HG02571 (cell line): ENCODE measurements around the gene ZBTB32.
A peak's percentile ranks its signal among the peaks of the same experiment; 100 is the strongest.

Experiments used
- ATAC-seq: cut with Tn5 transposase; IDR thresholded peaks from one replicate; pipeline ENCODE4 v1.9.1; 2021; ENCODE audit warnings: mild to moderate bottlenecking, moderate library complexity; ENCODE audit not compliant: unreplicated experiment

Gene ZBTB32

DNA sequence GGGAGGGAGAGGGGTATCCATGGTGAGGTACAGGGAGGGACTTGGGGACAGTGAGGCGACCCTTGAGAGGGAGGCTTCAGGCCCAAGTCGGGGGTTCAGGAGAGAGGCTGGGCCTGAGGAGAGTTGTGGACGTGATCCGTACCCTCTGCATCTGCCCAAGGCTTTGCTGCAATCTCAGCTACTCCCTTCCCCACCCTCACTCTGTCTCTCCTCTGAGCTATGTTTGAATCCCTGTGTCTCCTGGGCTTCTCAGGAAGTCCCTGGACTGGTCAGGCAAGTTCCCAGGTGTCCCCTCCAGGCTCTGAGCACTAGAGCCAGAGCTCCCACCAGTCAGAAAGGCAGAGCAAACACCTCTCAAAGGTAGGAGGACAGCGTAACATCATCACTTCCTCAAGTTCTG is 45.8 kb downstream of the ZBTB32 start:
- ATAC-seq: no peak

DNA sequence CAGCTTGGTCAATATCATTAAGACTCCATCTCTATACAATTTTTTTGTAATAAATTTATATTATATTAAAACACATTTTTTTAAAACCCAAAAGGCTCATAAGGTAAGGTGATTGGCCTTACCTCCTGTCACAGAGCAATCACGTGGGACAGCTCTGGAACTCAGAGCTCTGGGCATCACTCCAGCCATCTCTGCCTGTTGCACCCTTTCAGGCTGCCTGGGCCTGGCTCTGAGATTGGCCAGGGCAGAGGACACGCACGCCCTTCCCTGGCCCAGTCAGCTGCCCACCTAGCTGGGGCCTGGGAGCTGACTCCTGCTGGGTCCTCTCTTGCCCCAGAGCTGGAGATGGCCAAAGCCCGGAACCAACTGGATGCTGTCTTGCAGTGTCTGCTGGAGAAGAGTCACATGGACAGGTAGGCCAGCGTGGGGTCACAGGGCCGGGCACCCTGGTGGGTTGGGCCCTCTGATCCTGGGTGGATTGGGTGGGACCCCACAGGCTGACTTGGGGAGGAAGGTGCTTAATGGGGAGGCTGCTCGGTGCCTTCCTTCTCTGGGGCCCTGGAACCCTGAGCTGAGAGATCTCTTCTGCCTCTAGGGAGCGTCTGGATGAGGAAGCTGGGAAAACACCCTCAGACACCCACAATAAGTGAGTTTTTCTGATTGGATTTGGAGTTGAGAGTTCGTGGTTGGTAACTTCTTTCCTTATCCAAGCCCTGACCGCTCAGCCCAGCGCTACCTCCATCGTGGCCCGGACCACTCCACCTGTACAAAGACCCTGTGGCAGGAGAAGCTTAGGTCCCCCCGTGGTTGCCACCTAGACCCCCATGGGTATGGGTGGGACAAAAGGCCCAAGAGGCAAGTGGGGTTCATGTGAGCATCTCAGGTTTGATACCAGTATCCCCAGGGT is 47.7 kb downstream of the ZBTB32 start:
- ATAC-seq: no peak

DNA sequence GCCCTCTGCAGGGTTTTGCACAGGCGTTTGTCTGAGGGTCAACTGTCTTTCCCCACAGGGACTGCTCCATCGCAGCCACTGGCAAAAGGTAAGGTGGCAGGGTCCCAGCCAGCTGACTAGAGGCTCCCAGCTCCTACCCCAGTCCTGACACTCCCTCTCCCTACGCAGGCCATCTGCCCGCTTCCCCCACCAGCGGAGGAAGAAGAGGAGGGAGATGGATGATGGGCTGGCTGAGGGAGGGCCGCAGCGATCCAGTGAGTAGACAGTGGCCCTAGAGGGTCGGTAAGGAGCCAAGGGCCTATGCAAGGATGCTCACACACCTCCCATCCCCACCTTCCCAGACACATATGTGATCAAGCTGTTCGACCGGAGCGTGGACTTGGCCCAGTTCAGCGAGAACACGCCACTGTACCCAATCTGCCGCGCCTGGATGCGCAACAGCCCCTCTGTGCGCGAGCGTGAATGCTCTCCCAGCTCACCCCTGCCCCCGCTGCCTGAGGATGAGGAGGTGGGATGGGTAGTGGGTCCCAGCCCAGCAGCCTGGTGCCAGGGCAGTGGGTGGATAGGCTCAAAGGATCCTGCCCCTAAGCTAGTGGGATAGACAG is 48.5 kb downstream of the ZBTB32 start:
- no peak for ATAC-seq

DNA sequence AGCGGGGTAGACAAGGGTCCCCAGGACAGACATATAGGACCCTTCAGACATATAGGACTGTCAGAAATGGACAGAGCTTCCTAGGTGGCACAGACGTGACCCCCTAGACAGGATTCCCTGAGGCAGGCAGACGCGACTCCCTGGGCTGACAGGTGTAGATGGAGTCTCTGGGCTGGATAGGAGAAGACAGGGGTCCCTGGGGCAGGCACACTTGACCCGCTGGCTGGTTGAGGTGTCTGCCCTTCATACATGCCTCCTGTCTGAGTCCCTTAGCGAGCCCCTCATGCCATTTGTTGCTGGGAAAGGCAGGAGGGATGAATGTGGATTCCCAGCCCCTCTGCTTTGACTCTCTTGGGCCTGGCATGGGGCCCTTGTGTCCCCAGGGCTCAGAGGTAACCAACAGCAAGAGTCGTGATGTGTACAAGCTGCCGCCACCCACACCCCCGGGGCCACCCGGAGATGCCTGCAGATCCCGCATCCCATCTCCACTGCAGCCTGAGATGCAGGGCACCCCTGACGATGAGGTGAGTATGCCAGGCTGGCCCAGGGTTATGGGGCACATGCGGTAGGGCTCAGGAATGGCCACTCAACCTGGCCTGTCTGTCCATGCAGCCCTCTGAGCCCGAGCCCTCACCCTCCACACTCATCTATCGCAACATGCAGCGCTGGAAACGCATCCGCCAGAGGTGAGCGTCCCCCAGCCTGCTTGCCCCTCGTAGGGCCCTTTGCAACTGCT is 49.4 kb downstream of the ZBTB32 start:
- no peak for ATAC-seq

DNA sequence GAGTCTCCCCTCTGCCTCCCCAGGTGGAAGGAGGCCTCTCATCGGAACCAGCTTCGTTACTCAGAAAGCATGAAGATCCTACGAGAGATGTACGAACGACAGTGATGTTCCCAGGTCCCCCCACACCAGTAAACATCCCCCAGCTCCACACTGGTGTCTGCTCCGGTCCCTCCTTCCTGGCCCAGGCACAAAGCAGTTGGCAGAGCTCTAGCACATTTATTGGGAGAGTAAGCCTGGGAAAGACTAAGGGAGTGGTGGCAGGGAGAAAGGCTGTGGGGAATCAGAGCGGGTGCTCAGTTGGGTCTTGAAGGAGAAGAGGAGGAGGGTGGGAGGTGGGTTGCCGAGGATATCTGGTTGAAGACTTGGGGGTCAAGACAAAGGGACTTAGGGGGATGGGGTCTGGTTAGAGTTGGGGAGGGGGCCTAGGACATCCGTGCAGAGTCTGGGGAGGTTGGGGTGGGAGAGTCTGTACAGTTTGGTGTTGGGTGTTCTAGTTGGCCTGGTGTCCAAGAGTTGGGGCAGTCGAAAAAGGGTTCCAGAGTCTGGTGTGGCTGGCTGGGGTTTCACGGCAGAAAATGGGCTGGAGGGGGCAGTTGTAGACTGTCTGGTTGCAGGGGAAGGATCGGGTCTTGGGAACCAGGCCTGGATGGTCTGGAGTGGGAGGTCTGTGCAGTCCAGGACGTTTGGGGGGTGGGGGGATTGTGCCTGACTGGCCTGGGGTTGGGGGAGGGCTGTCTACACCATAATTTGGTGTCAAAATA is 50.2 kb downstream of the ZBTB32 start:
- ATAC-seq: no peak

DNA sequence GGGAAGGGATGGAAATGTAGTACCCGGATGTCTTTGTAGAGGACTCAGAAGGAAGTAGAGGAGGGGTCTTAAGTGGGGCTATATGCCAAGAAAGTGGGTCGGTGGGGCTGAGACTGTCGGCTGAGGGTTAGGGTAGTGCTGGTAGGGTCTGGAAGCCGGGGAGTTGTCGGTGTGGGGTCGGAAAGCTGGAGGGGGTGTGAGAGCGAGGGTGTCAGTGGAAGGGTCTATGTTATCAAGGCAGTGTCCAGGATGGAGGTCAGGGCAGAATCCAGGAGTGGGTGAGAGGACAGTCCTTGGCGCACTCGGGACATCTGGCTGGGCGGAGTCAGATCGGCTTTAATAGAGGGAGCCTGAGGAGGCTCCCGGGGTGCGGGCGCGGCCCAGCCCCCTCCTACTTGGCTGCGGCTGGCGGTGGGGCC is 50.8 kb downstream of the ZBTB32 start:
- no peak for ATAC-seq

DNA sequence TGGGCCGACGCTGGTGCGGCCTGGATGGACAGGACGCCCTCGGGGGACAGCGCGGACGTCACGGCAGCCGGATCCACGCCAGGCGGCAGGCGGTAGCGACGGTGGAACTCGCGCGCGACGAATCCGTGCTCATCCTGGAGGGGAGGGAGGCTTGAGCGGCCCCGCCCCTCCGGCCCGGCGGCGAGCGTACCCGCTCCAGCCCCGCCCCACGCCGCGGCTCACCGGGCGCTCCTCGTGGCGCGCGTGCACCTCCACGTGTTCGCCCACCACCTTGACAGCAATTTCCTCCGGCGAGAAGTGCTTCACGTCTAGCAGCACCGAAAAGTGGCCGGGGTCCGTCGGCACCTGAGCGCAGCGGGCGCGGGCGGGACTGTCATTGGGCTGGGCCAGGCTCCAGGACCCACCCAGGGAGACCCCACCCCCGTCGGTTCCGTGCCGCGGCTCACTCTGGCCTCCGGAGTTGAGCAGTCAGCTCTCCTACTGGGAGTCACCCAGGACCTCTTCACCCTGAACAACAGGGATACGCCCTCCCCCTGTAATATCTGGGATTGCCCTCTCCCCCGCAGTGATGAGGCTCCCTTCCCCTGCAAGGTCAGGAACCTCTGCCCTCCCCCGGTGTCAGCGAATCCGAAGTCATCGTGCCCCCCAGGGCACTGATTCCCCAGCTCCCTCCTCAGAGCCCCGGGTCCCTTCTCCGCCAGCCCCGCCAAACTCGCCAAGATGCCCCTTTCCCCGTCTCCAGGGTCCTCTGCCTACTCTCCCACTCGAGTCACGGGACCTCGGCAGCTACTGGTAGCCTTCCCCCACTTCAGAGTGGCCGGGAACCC is 51.4 kb downstream of the ZBTB32 start:
- no peak for ATAC-seq

DNA sequence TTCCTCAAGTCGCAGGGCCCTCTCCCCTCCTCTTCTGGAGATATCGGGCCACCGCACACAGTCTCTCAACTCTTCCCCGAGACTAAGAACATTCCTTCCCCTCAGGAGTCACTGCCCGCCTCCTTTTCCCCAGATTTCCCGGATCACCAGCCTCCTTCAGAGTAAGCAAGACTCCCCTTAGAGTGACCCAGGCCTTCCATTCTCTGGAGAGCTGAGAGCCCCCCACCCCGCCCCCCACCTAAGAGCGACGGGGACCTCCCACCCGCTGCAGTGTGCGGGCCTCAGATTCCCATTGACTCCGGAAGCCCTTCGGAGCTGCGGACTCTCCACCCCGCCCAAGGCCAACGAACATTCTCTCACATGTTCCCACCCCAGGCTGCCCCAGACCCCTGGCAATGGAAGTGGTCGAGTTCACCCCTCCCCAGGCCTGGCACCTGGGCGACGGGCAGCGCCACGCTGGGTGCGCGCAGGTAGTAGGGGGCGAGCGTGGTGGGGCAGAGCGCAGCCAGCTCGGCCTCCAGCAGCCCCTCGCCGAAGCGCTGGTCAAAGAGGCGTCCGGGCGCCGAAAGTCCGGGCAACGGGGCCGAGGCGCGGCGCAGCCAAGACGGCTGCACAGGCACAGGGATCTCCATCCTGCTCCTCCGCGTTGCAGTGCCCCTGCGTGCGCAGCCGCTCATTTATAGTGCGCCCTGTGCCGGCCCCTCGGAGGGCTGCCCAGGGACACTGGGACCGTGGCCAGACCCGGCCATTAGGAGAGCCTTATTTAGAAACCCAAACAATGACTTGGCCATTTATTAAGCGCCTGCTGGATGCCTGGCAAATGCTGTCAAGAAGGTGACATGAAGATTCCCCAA is 52.2 kb downstream of the ZBTB32 start, which contains the start of gene HSPB6:
Gene HSPB6, minus strand, starts transcription at position 653 of the 854 bp plus-strand sequence. Its CDS starts 21 bp downstream, at position 632.
- no peak for ATAC-seq

DNA sequence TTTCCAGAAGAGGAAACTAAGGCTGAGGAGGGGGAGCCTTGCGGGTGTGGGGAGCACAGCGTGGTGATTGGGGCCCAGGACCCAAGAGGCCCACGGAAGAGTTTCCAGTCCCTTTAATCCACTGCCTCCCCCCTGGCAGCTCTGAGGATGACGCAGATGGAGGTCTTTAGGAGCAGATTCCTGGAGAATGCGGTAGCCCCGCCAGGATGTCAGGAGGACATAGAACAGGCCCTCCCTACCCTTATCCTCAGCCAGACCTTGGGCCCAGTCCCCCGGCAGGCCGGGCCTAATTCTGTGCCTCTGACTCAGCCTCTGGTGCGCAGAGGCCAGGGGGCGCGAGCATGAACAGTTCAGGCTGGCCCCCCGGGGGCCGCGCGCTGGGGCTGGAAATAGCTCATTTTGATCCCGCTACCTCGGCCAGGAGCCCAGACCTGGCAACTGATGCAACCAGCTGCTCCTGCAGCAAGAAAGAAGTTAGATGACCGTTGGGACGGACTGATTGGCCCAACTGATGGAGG is 52.9 kb downstream of the ZBTB32 start:
- ATAC-seq: no peak

DNA sequence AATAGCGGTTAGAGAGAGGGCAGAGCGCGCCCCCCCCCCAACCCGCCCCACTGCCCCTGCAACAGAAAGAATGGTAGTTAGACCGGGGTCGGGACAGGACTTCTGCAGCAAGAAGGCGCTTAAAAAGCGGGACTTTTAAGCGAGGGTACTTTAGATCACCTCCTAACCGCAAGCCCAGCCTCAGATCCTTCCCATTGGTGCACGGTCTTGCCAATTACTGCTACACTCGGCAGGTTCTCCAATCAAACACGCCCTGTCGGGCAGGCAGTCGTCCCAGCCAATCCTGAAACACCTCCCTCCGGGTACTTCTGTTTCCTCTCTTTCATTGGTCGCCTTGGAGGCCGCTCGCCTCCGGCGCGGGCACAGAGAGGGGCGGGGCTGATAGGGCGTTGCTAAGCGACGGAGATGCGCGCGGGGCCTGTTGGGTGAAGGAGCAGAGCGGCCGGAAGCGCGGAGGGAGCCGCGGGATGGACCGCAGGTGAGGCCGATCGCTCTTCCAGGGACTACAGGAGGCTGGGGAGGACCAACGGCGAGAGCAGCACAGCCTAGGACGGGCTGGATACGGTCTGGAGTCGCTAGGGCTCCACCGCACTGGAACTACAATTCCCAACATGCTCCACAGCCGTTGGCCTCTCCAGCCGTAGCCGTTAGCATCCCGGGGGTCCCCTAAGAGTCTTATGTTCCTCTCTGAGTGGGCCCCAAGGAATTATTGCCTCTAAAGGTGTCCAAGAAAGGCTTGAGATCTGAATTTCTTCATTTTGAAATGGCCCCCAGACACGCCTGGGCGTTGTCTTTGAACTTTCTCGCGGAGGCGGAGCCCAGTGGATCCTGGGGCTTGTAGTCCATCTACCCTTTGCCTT is 53.6 kb downstream of the ZBTB32 start, which contains the start of gene PROSER3:
Gene PROSER3, plus strand, starts transcription at position 428 of the 860 bp plus-strand sequence. Its CDS starts 40 bp downstream, at position 468.
- peak; percentile 95 for ATAC-seq

DNA sequence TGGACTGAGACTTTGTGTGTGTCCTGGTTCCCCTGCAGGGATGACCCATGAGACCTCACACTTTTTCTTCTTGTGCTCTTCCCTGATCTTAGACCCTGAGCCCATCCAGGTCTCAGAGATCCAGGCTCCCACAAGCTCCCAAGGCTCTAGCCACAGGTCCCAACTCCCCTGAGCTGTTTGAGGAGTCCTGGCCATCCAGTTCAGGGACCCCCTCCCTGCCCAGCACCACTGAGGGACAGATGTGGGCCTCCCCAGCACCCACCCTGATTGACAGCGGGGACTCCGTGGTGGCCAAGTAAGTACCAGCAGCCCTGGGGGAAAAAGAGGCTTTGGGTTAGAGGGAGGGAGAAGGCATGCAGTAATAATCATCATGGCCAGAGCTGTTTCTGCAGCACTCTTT is 55.3 kb downstream of the ZBTB32 start:
- ATAC-seq: no peak

DNA sequence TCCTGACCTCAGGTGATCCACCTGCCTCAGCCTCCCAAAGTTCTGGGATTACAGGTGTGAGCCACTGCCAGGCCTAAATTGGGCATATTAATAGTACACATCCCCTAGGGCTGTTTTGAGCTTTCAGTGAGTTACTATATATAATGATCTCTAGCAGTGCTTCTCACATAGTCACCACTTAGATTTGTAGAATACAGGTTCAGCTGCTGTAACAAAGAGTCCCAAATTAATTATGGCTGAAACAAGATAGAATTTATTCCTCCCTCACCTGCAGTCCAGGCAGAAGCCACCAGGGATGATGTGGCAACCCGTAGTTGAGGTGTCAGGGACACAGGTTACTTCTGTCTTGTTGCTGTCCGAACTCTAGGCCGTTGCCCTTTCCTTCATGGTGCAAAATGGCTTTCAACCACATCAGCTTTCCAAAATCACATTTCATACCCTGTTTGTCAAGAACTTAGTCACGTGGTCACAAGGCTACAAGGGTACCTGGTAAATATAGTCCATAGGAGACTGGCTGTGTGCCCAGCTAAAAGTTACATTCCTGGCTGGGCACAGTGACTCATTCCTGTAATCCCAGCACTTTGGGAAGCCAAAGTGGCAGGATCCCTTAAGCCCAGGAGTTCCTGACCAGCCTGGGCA is 56.5 kb downstream of the ZBTB32 start:
- no peak for ATAC-seq

DNA sequence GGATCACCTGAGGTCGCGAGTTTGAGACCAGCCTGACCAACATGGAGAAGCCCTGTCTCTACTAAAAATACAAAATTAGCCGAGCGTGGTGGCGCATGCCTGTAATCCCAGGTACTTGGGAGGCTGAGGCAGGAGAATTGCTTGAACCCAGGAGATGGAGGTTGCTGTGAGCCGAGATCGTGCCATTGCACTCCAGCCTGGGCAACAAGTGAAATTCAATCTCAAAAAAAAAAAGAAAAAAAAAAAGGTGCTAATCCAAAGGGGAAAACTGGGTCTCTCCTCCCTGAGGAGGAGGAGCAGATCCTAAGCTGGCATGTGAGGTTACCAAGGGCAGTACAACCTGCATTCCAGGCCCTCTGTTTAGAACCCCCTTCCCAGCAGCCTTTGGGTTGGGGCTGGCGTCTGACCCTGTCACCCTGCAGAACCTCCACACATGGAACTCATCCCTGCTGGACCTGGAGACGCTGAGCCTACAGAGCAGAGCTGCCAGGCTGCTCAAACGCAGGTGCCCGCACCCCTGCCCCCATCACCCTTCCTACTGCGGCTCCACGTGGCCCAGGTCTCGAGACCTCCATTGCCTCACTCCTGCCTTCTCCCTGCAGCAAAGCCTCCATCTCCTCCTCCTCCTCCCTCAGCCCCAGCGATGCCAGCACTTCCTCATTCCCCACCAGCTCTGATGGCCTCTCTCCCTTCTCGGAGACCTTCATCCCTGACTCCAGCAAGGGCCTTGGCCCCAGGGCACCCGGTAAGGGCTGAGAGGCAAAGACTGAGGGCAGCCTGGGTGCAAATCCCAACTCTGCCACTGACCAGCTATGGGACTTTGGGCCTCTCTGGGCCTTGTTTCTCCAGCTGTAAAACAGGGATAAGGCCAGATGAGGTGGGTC is 60.3 kb downstream of the ZBTB32 start:
- ATAC-seq: no peak
